Skeletal muscle tissue (tissue), 4 donors: ENCODE data around the gene FAM118B. TPM values are rescaled to one million over a fixed set of nuclear protein-coding genes. Genes with fewer than 3 reads are reported as not detected.

Experiments used
- H3K27ac ChIP-seq: one replicate; pipeline ENCODE4 v1.7.0; 2013; ENCODE audit warnings: mild to moderate bottlenecking, low read depth, low read length, inconsistent platforms
- H3K27me3 ChIP-seq, 3 donors: one replicate each; pipeline ENCODE4 v1.7.0; 2013; ENCODE audit warnings: low read length in 3 of 3; ENCODE audit not compliant: control insufficient read depth in 3 of 3, insufficient read depth in 3 of 3
- H3K36me3 ChIP-seq, 3 donors: one replicate each; pipeline ENCODE4 v1.7.0; 2013; ENCODE audit warnings: low read length in 3 of 3; ENCODE audit not compliant: control insufficient read depth in 3 of 3, insufficient read depth in 3 of 3
- H3K4me1 ChIP-seq, 3 donors: one replicate each; pipeline ENCODE4 v1.7.0; 2013; ENCODE audit warnings: low read length in 3 of 3, mild to moderate bottlenecking in 3 of 3; ENCODE audit not compliant: control insufficient read depth in 3 of 3, insufficient read depth in 3 of 3
- H3K4me3 ChIP-seq, 3 donors: one replicate each; pipeline ENCODE4 v1.7.0; 2013; ENCODE audit warnings: low read length in 3 of 3
- H3K9ac ChIP-seq, 3 donors: one replicate each; pipeline ENCODE4 v1.7.0; 2013; ENCODE audit warnings: low read length in 3 of 3, mild to moderate bottlenecking in 3 of 3, moderate library complexity in 2 of 3, low read depth in 1 of 3
- H3K9me3 ChIP-seq, 3 donors: one replicate each; pipeline ENCODE4 v1.7.0; 2013; ENCODE audit warnings: low read length in 3 of 3; ENCODE audit not compliant: control insufficient read depth in 3 of 3
- total RNA-seq: library from RNA; depleted of rRNA; stranded (reverse); fragments of >200 nt; gene quantifications from one replicate; pipeline ENCODE4 v1.2.3, GENCODE V29; 2014
- donor health status: Osteomylitis.

The FAM118B gene
- total RNA-seq, 1 donor from 2014 or later, result 14.1 TPM

DNA sequence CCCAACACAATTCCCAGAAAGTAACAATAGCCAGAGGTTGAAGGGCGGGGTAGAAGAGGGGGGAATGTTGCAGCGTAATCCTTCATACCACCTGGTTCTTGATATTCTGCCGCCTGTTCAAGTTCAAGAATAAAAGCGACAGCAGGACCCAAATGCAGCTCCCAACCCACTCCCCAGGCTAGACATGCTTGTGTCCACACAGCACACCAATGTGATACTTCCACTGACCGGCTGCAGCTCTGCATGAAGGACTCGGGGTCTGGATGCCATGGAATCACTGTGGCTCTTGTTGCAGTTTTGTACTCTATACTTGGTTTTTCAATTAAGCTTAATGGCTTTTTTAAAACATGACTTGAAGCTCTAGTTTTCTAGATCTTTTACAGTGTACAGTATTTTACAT lies 50.6 kb downstream of the FAM118B start:
- Histone ChIP-seq H3K9ac (no peak overlapping the region), H3K4me1 (peaks cover 3% of the 10 kb centered on the region in 3 donors), H3K27ac (no peak overlapping the region), H3K36me3 (peaks cover 51 to 63% (median 59%) of the 10 kb centered on the region in 3 donors), H3K27me3 (no peaks in the 10 kb centered on the region), H3K9me3 (no peaks in the 10 kb centered on the region), H3K4me3 (no peak overlapping the region)

DNA sequence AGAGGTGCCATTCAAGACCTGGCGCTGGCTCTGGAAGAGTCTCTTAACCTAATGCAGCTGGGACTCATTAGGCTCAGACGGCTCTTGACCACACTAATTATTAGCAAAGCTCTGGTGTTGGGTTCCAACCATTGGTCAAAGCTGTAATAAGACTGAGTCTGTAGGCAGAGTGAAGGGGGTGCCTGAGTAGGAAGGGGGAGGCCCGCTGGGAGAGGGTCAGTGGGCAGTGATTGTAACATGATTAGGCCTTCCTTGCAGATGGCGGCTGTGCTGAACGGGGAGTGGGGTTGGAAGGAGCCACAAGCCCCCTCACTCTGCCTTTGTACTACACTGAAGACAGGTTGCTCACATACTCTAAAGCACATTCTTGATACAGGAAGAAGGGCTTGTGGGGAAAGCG lies 51.9 kb downstream of the FAM118B start:
- no peak overlapping the region for H3K9ac ChIP-seq
- no peak overlapping the region for H3K27ac ChIP-seq
- peaks cover 11 to 13% (median 12%) of the 10 kb centered on the region in 3 donors for H3K4me1 ChIP-seq
- H3K9me3 ChIP-seq, result no peaks in the 10 kb centered on the region
- no peak overlapping the region for H3K4me3 ChIP-seq
- H3K36me3 ChIP-seq, result peaks cover 51 to 59% (median 55%) of the 10 kb centered on the region in 3 donors
- no peaks in the 10 kb centered on the region for H3K27me3 ChIP-seq

DNA sequence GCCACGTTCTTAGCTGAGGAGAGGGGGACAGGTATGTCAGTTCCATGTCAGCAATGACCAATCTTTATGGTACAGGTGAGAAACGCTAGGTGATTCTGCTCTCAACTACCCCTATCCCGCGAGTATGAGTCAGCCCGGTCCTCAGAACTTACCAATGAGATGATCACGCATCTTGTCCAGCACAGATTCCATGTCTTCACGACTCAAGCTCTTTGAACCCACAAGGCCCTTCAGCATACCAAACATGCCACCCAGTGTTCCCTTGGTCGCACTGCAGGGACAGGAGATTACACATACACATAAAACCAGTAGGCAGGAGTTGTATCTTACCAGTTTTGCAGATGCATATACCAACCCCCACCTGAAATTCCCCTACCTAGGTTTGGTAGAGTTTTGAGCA lies 54.2 kb downstream of the FAM118B start:
- no peak overlapping the region for H3K27ac ChIP-seq
- no peaks in the 10 kb centered on the region for H3K27me3 ChIP-seq
- H3K36me3 ChIP-seq, result peaks cover 51 to 59% (median 55%) of the 10 kb centered on the region in 3 donors
- H3K4me3 ChIP-seq, result no peak overlapping the region
- no peaks in the 10 kb centered on the region for H3K9me3 ChIP-seq
- peaks cover 14 to 26% (median 19%) of the 10 kb centered on the region in 3 donors for H3K4me1 ChIP-seq
- H3K9ac ChIP-seq, result no peak overlapping the region

- Histone ChIP-seq H3K36me3 (peaks cover 42 to 49% (median 46%) of the 10 kb centered on the region in 3 donors), H3K27me3 (no peaks in the 10 kb centered on the region), H3K9me3 (no peaks in the 10 kb centered on the region), H3K4me3 (peak overlapping the region; percentile 78 to 99 (median 93)), H3K9ac (peak overlapping the region; percentile 93 to 95 (median 94)), H3K27ac (peak overlapping the region; percentile 82), H3K4me1 (peaks cover 13 to 26% (median 19%) of the 10 kb centered on the region in 3 donors)
These were observed 56.1 kb downstream of the FAM118B start for GRCh38 chr11:126267650-126268049.

DNA sequence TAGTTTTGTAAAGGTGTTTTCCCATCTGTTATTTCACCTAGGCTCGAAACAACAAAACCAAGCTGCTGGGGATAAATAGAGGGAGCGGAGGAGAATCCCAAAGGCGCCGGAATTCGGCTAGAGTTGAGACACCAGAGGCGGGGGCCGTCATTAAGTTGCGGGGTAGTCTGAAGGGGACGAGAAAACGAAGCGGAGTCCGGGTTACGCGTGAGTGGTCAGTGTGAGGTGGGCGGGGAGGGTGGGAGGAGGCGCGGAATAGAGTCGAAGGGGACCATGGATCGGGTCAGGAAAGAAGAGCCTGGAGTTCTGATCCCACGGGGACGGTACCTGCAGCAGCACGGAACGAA lies 56.8 kb downstream of the FAM118B start:
- H3K4me1 ChIP-seq, result peaks cover 13 to 26% (median 19%) of the 10 kb centered on the region in 3 donors
- no peaks in the 10 kb centered on the region for H3K9me3 ChIP-seq
- peak overlapping the region; percentile 93 to 95 (median 94) for H3K9ac ChIP-seq
- no peaks in the 10 kb centered on the region for H3K27me3 ChIP-seq
- H3K4me3 ChIP-seq, result peak overlapping the region; percentile 78 to 99 (median 93)
- peaks cover 43 to 49% (median 43%) of the 10 kb centered on the region in 3 donors for H3K36me3 ChIP-seq
- H3K27ac ChIP-seq, result peak overlapping the region; percentile 82

DNA sequence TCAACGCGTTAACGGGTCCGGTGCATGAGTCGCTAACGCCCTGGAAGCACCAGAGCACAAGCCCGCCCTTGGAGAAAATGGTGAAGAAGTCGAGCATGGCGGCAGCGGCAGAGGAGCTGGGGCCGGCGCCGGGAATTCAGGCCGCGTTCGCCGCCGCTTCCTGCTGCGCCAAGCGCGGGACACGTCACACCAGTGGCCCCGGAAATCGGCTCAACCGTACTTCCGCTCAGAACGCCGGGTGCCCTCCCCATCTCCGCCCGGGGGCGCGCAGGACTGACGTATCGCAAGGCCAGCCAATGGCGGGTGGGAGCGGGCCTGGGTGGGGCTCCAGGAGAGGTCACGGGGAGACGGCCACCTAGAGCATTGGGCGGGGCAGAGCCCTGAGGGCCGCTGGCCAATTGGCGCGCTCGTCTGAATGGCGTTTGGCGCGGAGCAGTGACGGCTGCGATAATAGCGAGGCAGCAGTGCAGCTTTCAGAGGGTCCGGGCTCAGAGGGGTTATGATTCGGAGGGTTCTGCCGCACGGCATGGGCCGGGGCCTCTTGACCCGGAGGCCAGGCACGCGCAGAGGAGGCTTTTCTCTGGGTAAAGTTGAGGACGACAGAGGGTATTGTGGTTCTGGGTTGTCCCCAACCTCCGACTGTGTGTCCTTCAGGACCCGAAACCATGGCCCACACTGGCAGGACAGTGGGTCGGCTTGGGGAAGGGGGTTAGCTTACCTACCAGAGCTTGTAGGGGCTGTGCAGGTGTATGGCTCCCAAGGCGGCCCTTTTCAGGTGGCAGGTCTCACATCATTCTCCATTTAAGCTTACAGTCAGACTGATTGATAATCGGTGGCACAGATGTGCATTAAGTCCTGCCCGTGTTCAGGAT lies 57.4 kb downstream of the FAM118B start, which contains the start of the genes FOXRED1 and SRPRA:
Gene FOXRED1, plus strand, starts transcription at position 447 of the 872 bp plus-strand sequence. Its CDS starts 53 bp downstream, at position 500.
Gene SRPRA, minus strand, starts transcription at position 188 of the 872 bp plus-strand sequence. Its CDS starts 91 bp downstream, at position 97.
- H3K27me3 ChIP-seq, result no peaks in the 10 kb centered on the region
- peak within 1 kb of the TSS; percentile 78 to 99 (median 96) for H3K4me3 ChIP-seq
- peak within 1 kb of the TSS; percentile 94 to 100 (median 99) for H3K9ac ChIP-seq
- H3K36me3 ChIP-seq, result peaks cover 43 to 47% (median 43%) of the 10 kb centered on the region in 3 donors
- H3K4me1 ChIP-seq, result peaks cover 13 to 26% (median 19%) of the 10 kb centered on the region in 3 donors
- H3K27ac ChIP-seq, result peak within 1 kb of the TSS; percentile 82
- no peaks in the 10 kb centered on the region for H3K9me3 ChIP-seq

GRCh38 chr11:126277322-126277721 lies 65.7 kb downstream of the FAM118B start:
- Histone ChIP-seq H3K9me3 (no peaks in the 10 kb centered on the region), H3K4me1 (peaks cover 7 to 13% (median 12%) of the 10 kb centered on the region in 3 donors), H3K4me3 (no peak overlapping the region), H3K9ac (no peak overlapping the region), H3K36me3 (peaks cover 39 to 46% (median 43%) of the 10 kb centered on the region in 3 donors), H3K27me3 (no peaks in the 10 kb centered on the region), H3K27ac (no peak overlapping the region)

DNA sequence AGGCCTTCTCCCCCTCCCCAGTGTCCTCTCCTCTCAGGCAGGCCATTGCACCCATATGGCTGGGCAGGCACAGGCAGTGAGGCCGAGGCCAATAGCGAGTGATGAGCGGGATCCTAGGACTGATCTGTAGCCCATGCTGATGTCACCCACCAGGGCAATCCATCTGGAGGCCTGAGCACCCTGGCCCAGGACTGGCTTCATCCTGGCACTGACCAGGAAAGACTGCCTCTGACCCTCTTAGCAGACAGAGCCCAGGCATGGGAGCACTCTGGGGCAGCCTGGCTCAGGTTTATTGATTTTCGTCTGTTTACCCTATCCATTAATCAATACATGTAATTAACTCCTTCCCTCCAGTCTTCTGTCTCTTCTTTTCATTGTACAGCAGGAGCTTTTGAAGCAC lies 66.2 kb downstream of the FAM118B start:
- peaks cover 39 to 43% (median 42%) of the 10 kb centered on the region in 3 donors for H3K36me3 ChIP-seq
- no peak overlapping the region for H3K9ac ChIP-seq
- H3K4me1 ChIP-seq, result peaks cover 9 to 16% (median 13%) of the 10 kb centered on the region in 3 donors
- H3K27ac ChIP-seq, result no peak overlapping the region
- no peaks in the 10 kb centered on the region for H3K9me3 ChIP-seq
- no peak overlapping the region for H3K4me3 ChIP-seq
- H3K27me3 ChIP-seq, result no peaks in the 10 kb centered on the region

DNA sequence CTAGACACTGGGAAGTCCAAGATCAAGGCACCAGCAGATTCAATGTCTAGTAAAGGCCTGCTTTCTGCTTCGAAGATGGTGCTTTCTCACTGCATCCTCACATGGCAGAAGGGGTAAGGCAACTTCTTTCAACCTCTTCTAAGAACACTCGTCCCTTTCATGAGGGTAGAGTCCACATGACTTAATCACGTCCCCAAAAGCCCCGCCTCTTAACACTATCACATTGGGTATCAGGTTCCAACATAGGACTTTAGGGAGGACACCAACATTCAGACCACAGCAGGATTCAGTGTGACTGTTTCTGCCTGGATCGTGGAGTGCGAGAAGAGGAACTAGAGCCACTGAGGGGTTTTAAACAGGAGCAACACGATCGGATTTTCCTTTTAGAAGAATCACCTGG lies 67.6 kb downstream of the FAM118B start:
- Histone ChIP-seq H3K27ac (no peak overlapping the region), H3K27me3 (no peaks in the 10 kb centered on the region), H3K4me3 (no peak overlapping the region), H3K36me3 (peaks cover 27 to 30% (median 29%) of the 10 kb centered on the region in 3 donors), H3K4me1 (peaks cover 9 to 26% (median 18%) of the 10 kb centered on the region in 3 donors), H3K9ac (no peak overlapping the region), H3K9me3 (no peaks in the 10 kb centered on the region)

- Histone ChIP-seq H3K4me1 (peaks cover 9 to 27% (median 18%) of the 10 kb centered on the region in 3 donors), H3K9me3 (no peaks in the 10 kb centered on the region), H3K9ac (no peak overlapping the region), H3K36me3 (peaks cover 15 to 20% (median 20%) of the 10 kb centered on the region in 3 donors), H3K27me3 (no peaks in the 10 kb centered on the region), H3K27ac (no peak overlapping the region), H3K4me3 (no peak overlapping the region)
These were observed 69.0 kb downstream of the FAM118B start for GRCh38 chr11:126280595-126280994.
